Activated naive CD4-positive, alpha-beta T cell treated with anti-CD3 and anti-CD28 coated beads for 36 hours (primary cell): ENCODE data around the gene SLC25A46. TPM values are rescaled to one million over a fixed set of nuclear protein-coding genes. Genes with fewer than 3 reads are reported as not detected.
A peak's percentile ranks its signal among the peaks of the same experiment; 100 is the strongest.
"Not testable (repeated sequence)": the region's sequence is repeated elsewhere in the genome, so short reads cannot be mapped to it uniquely, and the experiment has no call there.

Experiments used
- CTCF ChIA-PET: fragments of 350-600 bp; sonication (Branson Sonifier 250); formaldehyde crosslinking; loops from one replicate; lab custom pipeline; 2021; ENCODE audit warnings: antibody characterized with exemption; lab: Charles Lee
- DNase-seq: peaks from one replicate; pipeline ENCODE4 v3.0.0-alpha.2; 2020
- H3K27ac Mint-ChIP-seq: one replicate; pipeline ENCODE4 v1.8.0; 2021; ENCODE audit warnings: mild to moderate bottlenecking, mixed read lengths
- H3K27me3 Mint-ChIP-seq: one replicate; pipeline ENCODE4 v1.8.0; 2021; ENCODE audit warnings: low read depth, mixed read lengths
- H3K36me3 Mint-ChIP-seq: one replicate; pipeline ENCODE4 v1.8.0; 2021; ENCODE audit warnings: low read depth, mixed read lengths
- H3K4me1 Mint-ChIP-seq: one replicate; pipeline ENCODE4 v1.8.0; 2021; ENCODE audit warnings: low read depth, mixed read lengths
- H3K4me3 Mint-ChIP-seq: one replicate; pipeline ENCODE4 v1.8.0; 2021; ENCODE audit warnings: mild to moderate bottlenecking, moderate library complexity, mixed read lengths
- H3K9me3 Mint-ChIP-seq: one replicate; pipeline ENCODE4 v1.8.0; 2021; ENCODE audit warnings: mixed read lengths
- intact Hi-C: fragments of 100-400 bp; cut with micrococcal nuclease; formaldehyde crosslinking; loops from one replicate; pipeline ENCODE4 v1.15.1; 2023
- total RNA-seq, 2 experiments: library from RNA; stranded (reverse); gene quantifications; one replicate each; pipeline ENCODE4 v1.2.3, GENCODE V29; 2021

Gene SLC25A46
- total RNA-seq = 10 to 100 TPM; 26.1 to 27.2 TPM

GRCh38 chr5:110738812-110739651, at the start of gene SLC25A46:
Gene SLC25A46 (plus strand): TSS chr5:110739007. CDS start chr5:110739120, 113 bp downstream.
- intact Hi-C loops = loop anchor here (1.0 to 5.0 kb wide), 8 partner anchors 13 to 1992 kb away; partner anchors contain the start of genes FER, MAN2A1, TMEM232 and WDR36
- Mint-ChIP-seq H3K36me3 (peaks cover under 1% of the 10 kb centered on the region), H3K9me3 (no peaks in the 10 kb centered on the region), H3K4me3 (peak within 1 kb of the TSS; percentile 96), H3K27me3 (peaks cover 8% of the 10 kb centered on the region), H3K4me1 (peaks cover 25% of the 10 kb centered on the region), H3K27ac (peak within 1 kb of the TSS; percentile 86)
- DNase-seq = peak; percentile 89
- CTCF ChIA-PET = interaction anchor here (0.7 to 1.3 kb wide), 2 partner anchors 18 to 399 kb away, joined by 3 to 4 read pairs; no protein-coding TSS in a partner anchor

GRCh38 chr5:110690587-110690986, 48.2 kb upstream of the SLC25A46 start:
- H3K27me3 Mint-ChIP-seq, H3K36me3 Mint-ChIP-seq, CTCF ChIA-PET, H3K9me3 Mint-ChIP-seq, H3K27ac Mint-ChIP-seq, intact Hi-C loops, DNase-seq, H3K4me3 Mint-ChIP-seq, H3K4me1 Mint-ChIP-seq: not testable (repeated sequence)

GRCh38 chr5:110692669-110693068, 46.1 kb upstream of the SLC25A46 start:
- DNase-seq, H3K27me3 Mint-ChIP-seq, H3K27ac Mint-ChIP-seq, intact Hi-C loops, H3K9me3 Mint-ChIP-seq, H3K4me1 Mint-ChIP-seq, H3K4me3 Mint-ChIP-seq, CTCF ChIA-PET, H3K36me3 Mint-ChIP-seq: not testable (repeated sequence)

GRCh38 chr5:110702300-110702699, 36.5 kb upstream of the SLC25A46 start:
- CTCF ChIA-PET = interaction anchor here (0.6 to 1.3 kb wide), 2 partner anchors 10 to 29 kb away, joined by 3 read pairs; no protein-coding TSS in a partner anchor
- Mint-ChIP-seq H3K36me3 (no peaks in the 10 kb centered on the region), H3K4me1 (peaks cover 7% of the 10 kb centered on the region), H3K27ac (no peak overlapping the region), H3K4me3 (no peak overlapping the region), H3K9me3 (no peaks in the 10 kb centered on the region), H3K27me3 (peaks cover 9% of the 10 kb centered on the region)
- DNase-seq = no peak
- intact Hi-C loops = no loop called here

GRCh38 chr5:110702704-110703103, 36.1 kb upstream of the SLC25A46 start:
- Mint-ChIP-seq H3K9me3 (no peaks in the 10 kb centered on the region), H3K36me3 (no peaks in the 10 kb centered on the region), H3K4me1 (peaks cover 7% of the 10 kb centered on the region), H3K27me3 (peaks cover 9% of the 10 kb centered on the region), H3K27ac (no peak overlapping the region), H3K4me3 (no peak overlapping the region)
- CTCF ChIA-PET = interaction anchor here (0.6 to 1.3 kb wide), 2 partner anchors 9 to 30 kb away, joined by 3 read pairs; no protein-coding TSS in a partner anchor
- intact Hi-C loops = no loop called here
- DNase-seq = no peak

- H3K4me1 Mint-ChIP-seq = peaks cover 7% of the 10 kb centered on the region
- H3K9me3 Mint-ChIP-seq = no peaks in the 10 kb centered on the region
- no peaks in the 10 kb centered on the region for H3K36me3 Mint-ChIP-seq
- no peak overlapping the region for H3K4me3 Mint-ChIP-seq
- DNase-seq = no peak
- CTCF ChIA-PET = interaction anchor here (1.3 kb wide), 1 partner anchor 9 kb away, joined by 3 read pairs; no protein-coding TSS in a partner anchor
- intact Hi-C loops = no loop called here
- peaks cover 7% of the 10 kb centered on the region for H3K27me3 Mint-ChIP-seq
- H3K27ac Mint-ChIP-seq = no peak overlapping the region
These were observed 35.3 kb upstream of the SLC25A46 start for GRCh38 chr5:110703481-110703880.

- CTCF ChIA-PET = no interaction called here
- Mint-ChIP-seq H3K27me3 (peaks cover 13% of the 10 kb centered on the region), H3K4me3 (no peak overlapping the region), H3K36me3 (peaks cover 1% of the 10 kb centered on the region), H3K27ac (no peak overlapping the region), H3K9me3 (no peaks in the 10 kb centered on the region), H3K4me1 (no peaks in the 10 kb centered on the region)
- intact Hi-C loops = no loop called here
- DNase-seq = no peak
These were observed 33.5 kb upstream of the SLC25A46 start for GRCh38 chr5:110705349-110705748.

GRCh38 chr5:110707260-110707844, 31.5 kb upstream of the SLC25A46 start:
- H3K4me3 Mint-ChIP-seq = no peak overlapping the region
- H3K36me3 Mint-ChIP-seq = peaks cover 1% of the 10 kb centered on the region
- CTCF ChIA-PET = no interaction called here
- no peak for DNase-seq
- H3K27ac Mint-ChIP-seq = no peak overlapping the region
- H3K4me1 Mint-ChIP-seq = no peaks in the 10 kb centered on the region
- intact Hi-C loops = no loop called here
- H3K27me3 Mint-ChIP-seq = peaks cover 12% of the 10 kb centered on the region
- no peaks in the 10 kb centered on the region for H3K9me3 Mint-ChIP-seq

- Mint-ChIP-seq H3K27me3 (peaks cover 2% of the 10 kb centered on the region), H3K36me3 (no peaks in the 10 kb centered on the region), H3K4me3 (no peak overlapping the region), H3K9me3 (no peaks in the 10 kb centered on the region), H3K4me1 (no peaks in the 10 kb centered on the region), H3K27ac (no peak overlapping the region)
- intact Hi-C loops = no loop called here
- DNase-seq = no peak
- CTCF ChIA-PET = interaction anchor here (1.5 kb wide), 1 partner anchor 91 kb away, joined by 3 read pairs; no protein-coding TSS in a partner anchor
These were observed 22.3 kb upstream of the SLC25A46 start for GRCh38 chr5:110716247-110717245.

- CTCF ChIA-PET = no interaction called here
These were observed 20.5 kb upstream of the SLC25A46 start for GRCh38 chr5:110718311-110718710.

GRCh38 chr5:110726249-110727024, 12.4 kb upstream of the SLC25A46 start, which contains the start of gene TMEM232:
Gene TMEM232 (minus strand): TSS chr5:110726671. CDS start chr5:110667352, 59,319 bp downstream.
- intact Hi-C loops = loop anchor here (1.0 to 5.0 kb wide), 5 partner anchors 12 to 804 kb away; partner anchors contain the start of genes TSLP and WDR36
- CTCF ChIA-PET = interaction anchor here (1.2 kb wide), 1 partner anchor 11 kb away, joined by 10 read pairs; no protein-coding TSS in a partner anchor
- DNase-seq = peak; percentile 90
- Mint-ChIP-seq H3K36me3 (no peaks in the 10 kb centered on the region), H3K4me1 (peaks cover 3% of the 10 kb centered on the region), H3K27ac (no peak within 1 kb of the TSS), H3K9me3 (no peaks in the 10 kb centered on the region), H3K27me3 (no peaks in the 10 kb centered on the region), H3K4me3 (peak within 1 kb of the TSS; percentile 75)

More at GRCh38 chr5:110718311-110718710, 20.5 kb upstream of the SLC25A46 start:
- H3K36me3 Mint-ChIP-seq = no peaks in the 10 kb centered on the region
- no peaks in the 10 kb centered on the region for H3K4me1 Mint-ChIP-seq
- H3K9me3 Mint-ChIP-seq = no peaks in the 10 kb centered on the region
- no peak overlapping the region for H3K27ac Mint-ChIP-seq
- peaks cover 2% of the 10 kb centered on the region for H3K27me3 Mint-ChIP-seq
- no peak overlapping the region for H3K4me3 Mint-ChIP-seq
- DNase-seq = no peak
- intact Hi-C loops = no loop called here
